GM21786 (cell line): ENCODE measurements around the gene ENOX2.

ENCODE experiments used
- ATAC-seq: cut with Tn5 transposase; IDR thresholded peaks from one replicate; pipeline ENCODE4 v1.9.1; 2021; ENCODE audit not compliant: unreplicated experiment

The ENOX2 gene

DNA sequence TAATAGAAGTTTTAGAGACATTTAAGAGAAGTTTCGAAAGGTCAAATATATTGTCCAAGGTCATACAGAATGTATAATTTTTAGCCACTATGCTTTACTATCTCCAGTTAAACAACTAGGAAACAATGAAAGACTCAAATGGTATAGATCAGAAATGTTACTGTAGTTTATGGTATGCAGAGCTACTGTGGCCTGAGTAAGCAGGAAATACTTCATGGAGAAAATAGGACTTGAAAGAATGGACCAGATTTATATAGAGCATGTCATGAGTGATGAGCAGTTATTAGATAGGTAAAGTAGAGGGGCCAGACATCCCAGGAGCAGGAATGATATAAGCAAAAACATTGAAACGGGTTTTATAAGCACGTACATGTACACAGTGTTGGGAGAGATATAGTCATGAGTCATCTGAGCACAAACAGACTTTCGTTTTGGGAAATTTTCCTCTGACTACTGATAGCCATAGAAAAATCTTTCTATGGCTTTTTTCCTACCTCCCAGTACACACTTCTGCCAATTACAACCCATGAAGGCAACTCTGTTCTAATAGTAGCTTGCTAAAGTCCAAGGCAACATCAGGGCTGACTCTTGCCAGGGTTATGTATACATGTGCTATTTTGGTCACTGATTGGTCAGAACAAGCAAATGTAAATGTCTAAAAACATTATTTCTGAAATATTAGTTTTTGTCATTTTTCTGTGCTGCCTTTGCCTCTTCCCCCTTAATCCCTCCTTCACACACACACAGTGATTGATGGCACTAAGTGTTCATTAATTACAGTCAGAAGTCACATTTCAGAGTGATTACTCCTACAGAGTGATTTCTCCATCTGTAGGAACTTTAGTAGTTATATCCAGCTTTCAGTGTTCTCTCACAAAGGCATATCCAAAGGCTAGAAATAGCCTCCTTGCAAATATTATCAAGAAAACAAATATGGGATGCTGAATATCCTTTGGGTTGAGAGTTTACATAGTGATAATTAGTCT lies 198.7 kb downstream of the ENOX2 start:
- no peak for ATAC-seq

DNA sequence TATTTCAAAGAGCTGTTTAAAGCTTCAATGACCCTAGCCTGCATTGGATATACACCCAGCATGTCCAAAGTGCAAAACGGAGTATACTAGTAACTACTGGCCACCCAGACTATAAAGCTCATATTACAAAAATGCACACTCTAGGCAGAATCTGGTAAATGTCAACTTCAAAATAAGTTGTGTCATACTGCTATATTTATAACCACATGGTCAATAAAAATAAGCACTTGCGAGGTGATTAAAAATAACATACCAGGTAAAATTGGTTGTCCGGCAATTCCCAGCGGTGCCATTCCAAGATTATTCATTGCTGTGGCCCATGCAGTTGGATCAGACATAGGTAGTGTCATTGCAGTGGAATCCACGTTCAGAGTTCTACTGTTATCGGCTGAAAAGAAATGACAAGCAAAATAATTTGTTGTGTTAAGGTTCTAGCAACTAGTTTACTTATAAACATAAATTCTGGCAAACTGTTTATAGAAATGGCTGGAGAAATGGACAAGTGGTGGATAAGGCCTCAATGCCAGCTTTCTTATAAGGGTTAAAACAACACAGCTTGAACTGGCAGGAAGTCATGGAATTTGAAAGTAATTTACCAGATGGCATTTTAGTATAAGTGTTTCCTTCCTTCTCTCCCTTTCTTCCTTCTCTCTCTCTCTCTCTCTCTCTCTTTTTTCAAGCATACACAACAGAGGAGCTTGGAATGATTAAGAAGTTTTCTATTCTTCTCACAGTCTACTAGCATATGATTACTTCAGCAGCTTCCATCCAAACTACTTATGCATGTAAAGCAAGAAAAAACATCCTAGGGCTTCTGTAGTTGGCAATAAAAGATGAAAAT lies 199.9 kb downstream of the ENOX2 start:
- no peak for ATAC-seq

- ATAC-seq, result no peak
These were observed 202.4 kb downstream of the ENOX2 start for GRCh38 chrX:130700629-130701028.

DNA sequence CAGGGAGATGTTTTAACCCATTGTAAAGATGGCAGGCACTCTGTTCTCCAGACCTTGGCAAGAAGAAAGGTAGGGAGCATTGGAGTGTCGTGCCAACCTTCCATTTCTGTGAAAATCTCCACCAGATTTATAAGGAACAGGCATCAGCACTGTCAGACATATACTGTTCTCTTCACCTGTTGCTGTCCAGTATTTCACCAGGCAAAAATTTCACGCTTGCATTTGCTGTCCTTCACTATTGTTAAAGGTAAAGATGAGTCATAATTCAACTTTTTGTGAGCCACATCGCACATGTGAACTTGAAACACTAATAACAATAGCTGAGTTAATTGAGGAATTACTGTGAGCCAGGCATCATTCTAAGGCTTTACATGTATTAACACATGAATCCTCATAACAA lies 203.4 kb downstream of the ENOX2 start:
- no peak for ATAC-seq

DNA sequence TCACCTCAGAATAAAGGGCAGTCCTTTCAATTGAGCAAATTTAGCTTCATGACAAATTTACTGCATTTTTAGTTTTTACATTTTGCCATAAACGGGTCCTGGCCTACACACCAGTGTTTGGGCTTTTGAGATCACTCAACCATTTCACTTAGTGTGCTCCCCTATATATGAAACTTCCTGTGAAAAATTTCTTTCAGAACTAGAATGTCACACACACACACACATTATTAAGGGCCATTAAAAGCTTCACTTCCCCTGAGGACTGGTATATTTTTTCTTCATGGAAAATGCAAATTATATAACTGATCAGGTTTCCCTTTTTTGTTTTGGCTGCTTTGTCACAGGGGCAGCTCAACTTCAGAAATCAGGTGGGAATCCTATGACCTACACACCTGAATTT lies 206.5 kb downstream of the ENOX2 start:
- no peak for ATAC-seq

DNA sequence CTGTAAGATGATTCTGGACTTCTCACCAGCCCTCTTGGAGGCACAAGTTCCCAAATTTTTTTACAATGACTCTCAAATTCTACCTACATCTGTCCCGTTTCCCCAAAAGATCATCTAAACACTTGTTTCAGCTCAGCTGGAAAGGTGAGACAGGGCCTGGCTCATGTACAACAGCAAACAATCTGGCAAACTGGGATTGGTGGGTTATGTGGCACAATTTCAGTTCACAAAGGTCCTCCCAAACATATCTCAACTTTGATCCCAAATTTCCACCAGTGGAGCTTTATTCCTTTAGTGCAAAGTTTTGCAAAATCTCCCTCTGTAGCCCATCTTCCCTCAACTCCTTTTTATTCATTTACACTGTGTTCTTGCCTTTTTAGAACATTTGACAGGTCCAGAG lies 207.1 kb downstream of the ENOX2 start:
- no peak for ATAC-seq

GRCh38 chrX:130694983-130695382 lies 208.0 kb downstream of the ENOX2 start:
- ATAC-seq, result no peak

GRCh38 chrX:130691576-130691975 lies 211.4 kb downstream of the ENOX2 start:
- ATAC-seq, result no peak

DNA sequence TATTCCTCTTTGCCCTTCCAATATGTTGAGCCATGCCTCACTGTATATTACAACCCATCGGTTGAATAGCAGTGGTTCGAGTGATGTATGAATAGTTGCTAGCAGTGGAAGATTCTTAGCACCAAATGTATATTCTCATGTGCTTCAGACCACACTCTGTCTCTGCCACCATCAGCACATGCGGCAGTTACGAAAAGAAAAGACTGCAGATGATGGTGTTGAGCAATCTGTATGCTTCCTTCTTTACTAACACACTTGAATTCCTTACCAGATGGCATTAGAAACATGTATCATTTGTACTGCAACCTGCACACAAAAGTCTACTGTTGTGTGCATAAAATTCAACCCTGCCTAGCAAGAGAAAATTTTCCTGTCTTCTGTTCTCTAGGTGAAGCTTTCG lies 214.6 kb downstream of the ENOX2 start:
- ATAC-seq, result no peak

DNA sequence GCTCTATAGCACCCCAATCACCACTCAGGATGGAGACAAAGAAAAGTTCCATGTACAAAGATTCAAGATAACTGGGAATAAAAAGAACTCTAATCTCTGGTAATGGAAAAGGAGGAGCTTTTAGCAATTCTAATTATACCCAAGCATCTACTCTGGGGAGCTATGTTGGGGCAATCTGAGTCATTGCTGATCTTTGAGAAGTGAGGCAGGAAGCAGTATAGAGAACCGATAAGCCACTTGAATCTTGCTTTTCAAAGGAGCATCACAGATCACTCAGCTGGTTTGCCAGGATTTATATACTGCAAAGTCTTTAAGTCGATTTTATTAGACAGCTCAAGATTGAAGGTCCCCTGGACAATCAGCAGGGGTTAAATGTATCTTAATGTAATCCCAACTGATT lies 220.0 kb downstream of the ENOX2 start:
- ATAC-seq, result no peak

GRCh38 chrX:130680164-130681035 lies 222.6 kb downstream of the ENOX2 start:
- ATAC-seq, result no peak

- no peak for ATAC-seq
These were observed 226.1 kb downstream of the ENOX2 start for GRCh38 chrX:130676861-130677260.

GRCh38 chrX:130672214-130672613 lies 230.8 kb downstream of the ENOX2 start:
- ATAC-seq, result no peak

GRCh38 chrX:130669233-130669632 lies 233.8 kb downstream of the ENOX2 start:
- ATAC-seq, result no peak

DNA sequence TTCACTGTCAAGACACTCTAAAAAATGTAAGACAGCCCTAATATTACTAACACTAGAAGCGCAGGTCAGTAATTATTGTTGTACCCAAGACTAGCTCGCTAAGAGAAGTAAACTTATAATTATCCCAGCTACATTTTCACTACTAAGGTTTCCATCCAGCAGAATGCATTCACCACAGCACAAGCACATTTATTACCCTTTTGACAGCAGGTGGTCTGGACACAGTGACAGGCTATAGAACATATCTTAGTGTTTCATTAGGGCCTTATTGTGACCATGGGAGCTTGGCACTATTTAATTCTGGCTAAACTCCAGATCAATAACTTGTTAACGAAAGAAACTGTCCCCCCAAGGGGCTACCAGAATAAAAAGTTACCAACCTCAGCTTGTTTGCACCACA lies 237.7 kb downstream of the ENOX2 start:
- ATAC-seq, result no peak

DNA sequence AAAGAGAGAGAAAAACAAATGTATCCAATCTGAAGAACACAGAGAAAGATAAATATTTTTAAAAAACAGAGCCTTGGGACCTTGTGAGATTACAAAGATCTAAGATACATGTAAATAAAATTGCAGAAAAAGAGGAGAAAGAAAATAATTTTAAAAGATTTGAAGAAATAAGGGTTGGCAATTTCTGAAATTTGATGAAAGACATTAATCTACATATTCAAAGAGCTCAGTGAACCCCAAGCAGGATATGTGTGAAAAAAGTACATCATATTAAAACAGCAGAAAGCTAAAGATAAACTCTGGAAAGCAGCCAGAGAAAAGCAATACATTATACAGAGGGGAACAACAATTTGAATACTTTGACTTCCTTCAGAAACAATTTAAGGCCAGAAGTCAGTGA lies 244.7 kb downstream of the ENOX2 start:
- no peak for ATAC-seq

DNA sequence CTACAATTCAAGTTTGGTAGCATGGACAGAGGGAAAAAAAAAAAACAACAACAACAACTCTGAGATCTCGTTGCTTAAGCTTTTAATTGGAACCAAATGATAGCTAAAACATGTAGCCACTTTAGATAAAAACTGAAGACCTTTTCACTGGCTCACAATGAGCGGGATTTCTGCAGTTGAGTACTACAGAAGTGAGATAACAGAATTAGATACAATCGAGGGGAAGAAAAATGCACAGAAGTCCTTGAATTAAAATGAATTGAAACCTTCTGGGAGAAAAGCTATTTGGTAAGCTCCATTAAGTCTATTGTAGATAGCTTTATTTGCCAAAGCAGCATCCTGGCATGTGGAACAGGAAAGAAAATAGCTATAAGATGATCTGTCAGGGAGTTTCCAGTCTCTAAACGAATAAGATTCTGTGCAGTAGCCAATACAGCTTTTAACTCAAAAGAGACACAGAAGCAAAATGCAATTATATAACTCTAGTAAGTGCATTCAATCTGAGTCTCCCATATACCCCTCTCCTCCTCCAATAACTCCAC lies 248.5 kb downstream of the ENOX2 start:
- no peak for ATAC-seq

- ATAC-seq, result no peak
These were observed 250.0 kb downstream of the ENOX2 start for GRCh38 chrX:130652824-130653578.

- no peak for ATAC-seq
These were observed 253.3 kb downstream of the ENOX2 start for GRCh38 chrX:130649738-130650137.

- no peak for ATAC-seq
These were observed 255.5 kb downstream of the ENOX2 start for GRCh38 chrX:130647468-130647867.
